Measurements from ENCODE around the gene IL17RC. TPM values are rescaled to one million over a fixed set of nuclear protein-coding genes. Genes with fewer than 3 reads are reported as not detected.

Gene IL17RC
- total and polyA plus RNA-seq, 9 donors: 14.2 to 46.5 (median 35.8) TPM

DNA sequence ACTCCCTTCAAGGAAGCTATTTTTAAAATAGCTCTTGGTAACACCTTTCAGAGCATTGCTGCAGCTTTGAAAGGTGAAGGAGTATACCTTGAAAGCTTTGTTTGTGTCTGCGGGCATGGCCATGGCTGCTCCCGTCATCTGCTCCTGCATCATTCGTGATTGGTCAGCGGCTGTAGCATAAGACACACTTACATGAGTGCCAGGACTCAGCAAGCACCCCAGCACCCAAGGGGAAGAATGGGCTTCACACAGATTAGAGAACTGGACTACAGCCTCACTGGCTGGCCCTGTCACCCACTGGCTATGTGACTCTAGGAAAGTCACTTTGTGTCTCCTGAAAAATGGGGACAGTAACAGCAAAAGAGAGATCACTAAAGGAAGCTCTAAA lies 52.7 kb downstream of the IL17RC start:
- WGBS, 3 donors: 91 to 95% (median 93%) methylated on average over 4 of the region's 4 CpGs

DNA sequence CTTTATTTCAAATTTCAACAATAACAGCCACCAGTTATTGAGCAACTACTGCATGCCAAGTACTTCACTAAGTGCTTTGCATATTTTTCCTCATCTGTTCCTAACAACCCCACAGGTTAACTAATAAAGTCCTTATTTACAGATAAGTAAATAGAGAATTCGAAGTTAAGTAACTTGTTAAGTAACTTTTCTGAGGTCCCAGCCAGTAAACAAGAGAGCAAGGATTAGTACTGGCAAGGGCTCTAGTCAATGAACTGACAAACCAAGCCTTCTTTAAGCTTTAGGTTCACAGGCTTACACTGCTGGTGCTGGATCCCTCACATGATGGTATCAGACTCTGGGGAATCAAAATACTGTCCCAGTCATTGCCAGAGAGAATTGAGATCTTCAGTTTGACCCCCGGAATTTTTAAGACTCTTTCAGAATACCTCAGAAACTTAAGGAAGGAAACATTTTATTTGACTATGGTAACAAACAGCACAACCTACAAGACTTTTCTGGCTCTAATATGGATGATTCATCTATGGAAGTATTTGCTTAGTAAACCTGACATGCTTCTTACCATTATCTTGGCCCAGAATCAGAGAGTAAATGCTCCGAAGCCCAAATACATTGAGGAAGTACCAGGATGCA lies 53.2 kb downstream of the IL17RC start:
- TF ChIP-seq, protein P1, sequence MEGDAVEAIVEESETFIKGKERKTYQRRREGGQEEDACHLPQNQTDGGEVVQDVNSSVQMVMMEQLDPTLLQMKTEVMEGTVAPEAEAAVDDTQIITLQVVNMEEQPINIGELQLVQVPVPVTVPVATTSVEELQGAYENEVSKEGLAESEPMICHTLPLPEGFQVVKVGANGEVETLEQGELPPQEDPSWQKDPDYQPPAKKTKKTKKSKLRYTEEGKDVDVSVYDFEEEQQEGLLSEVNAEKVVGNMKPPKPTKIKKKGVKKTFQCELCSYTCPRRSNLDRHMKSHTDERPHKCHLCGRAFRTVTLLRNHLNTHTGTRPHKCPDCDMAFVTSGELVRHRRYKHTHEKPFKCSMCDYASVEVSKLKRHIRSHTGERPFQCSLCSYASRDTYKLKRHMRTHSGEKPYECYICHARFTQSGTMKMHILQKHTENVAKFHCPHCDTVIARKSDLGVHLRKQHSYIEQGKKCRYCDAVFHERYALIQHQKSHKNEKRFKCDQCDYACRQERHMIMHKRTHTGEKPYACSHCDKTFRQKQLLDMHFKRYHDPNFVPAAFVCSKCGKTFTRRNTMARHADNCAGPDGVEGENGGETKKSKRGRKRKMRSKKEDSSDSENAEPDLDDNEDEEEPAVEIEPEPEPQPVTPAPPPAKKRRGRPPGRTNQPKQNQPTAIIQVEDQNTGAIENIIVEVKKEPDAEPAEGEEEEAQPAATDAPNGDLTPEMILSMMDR (IDR thresholded peaks at IDR 0.05): no peak
- TF ChIP-seq POLR2A (IDR thresholded peaks at IDR 0.05) (no peak), EP300 (IDR thresholded peaks at IDR 0.05) (no peak)
- Histone ChIP-seq H3K4me3 (no peak overlapping the region), H3K27me3 (no peaks in the 10 kb centered on the region), H3K27ac (no peak overlapping the region), H3K36me3 (no peaks in the 10 kb centered on the region), H3K4me1 (ENCODE audit: insufficient read depth) (no peaks in the 10 kb centered on the region), H3K9me3 (no peaks in the 10 kb centered on the region)
- intact Hi-C loops (cut with DNase I): no loop called here
- no peak for DNase-seq
- WGBS, 3 donors: 79 to 89% (median 85%) methylated on average over 3 of the region's 3 CpGs

More for the DNA sequence above, 52.7 kb downstream of the IL17RC start:
- TF ChIP-seq POLR2A (IDR thresholded peaks at IDR 0.05) (no peak), EP300 (IDR thresholded peaks at IDR 0.05) (no peak)
- TF ChIP-seq, protein P1 (IDR thresholded peaks at IDR 0.05): no peak
- H3K4me1 ChIP-seq (ENCODE audit: insufficient read depth): no peaks in the 10 kb centered on the region
- no peak overlapping the region for H3K4me3 ChIP-seq
- H3K36me3 ChIP-seq: no peaks in the 10 kb centered on the region
- H3K9me3 ChIP-seq: no peaks in the 10 kb centered on the region
- DNase-seq: no peak
- H3K27me3 ChIP-seq: no peaks in the 10 kb centered on the region
- H3K27ac ChIP-seq: no peak overlapping the region
- intact Hi-C loops (cut with DNase I): no loop called here

DNA sequence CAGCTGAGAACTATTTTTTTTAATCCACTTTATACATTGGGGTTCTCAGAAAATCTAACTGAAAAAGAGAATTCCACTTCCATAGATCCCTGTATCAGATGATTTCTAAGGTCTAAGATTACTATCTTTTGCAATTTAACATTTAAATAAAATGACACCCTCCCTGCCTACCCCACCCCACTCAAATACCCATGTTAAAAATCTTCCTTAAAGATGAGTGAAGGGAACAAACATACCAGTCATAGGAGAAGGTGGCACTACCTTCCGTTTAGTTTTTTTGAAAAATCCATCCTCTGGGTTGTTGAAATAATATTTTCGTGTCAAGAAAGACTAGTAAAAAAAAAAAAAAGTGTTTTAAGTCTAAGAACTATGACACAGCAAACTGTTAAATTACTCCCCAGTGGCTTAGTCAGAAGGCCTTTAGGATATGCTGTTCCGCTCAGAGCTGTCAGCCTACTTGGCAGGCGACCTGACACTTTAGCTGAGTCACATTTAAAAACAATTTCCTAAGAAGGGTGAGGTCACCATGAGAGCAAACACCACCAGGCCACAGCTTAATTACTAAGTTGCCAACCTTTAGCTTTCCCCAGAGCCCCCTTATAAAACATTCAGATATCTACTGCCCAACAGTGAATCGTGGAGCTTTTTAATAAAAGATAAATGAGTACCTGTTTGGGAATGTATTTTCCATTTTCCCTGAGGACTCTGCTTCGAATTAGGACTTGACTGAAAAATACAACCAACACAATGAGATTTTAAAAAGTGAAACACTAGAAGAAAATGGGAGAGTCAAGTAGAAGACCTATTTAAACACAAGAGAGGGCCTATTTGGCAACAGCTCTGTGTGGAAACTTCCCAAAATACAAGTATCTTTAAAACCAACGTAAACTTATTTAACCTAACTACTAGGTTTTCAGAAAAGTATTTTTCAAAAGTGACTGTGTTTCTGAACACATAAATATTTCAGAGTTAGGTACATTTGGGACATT lies 60.1 kb downstream of the IL17RC start:
- no peak for TF ChIP-seq POLR2A (IDR thresholded peaks at IDR 0.05)
- intact Hi-C loops (cut with DNase I): no loop called here
- peak in 4 of 5 donors; percentile 52 to 84 (median 63) for DNase-seq
- Histone ChIP-seq H3K27me3 (no peaks in the 10 kb centered on the region), H3K27ac (peak overlapping the region in 1 of 2 donors; percentile 0), H3K36me3 (no peaks in the 10 kb centered on the region), H3K4me1 (ENCODE audit: insufficient read depth) (no peaks in the 10 kb centered on the region), H3K4me3 (no peak overlapping the region), H3K9me3 (no peaks in the 10 kb centered on the region)
- 32 to 46% (median 36%) methylated on average over 7 of the region's 7 CpGs for WGBS, 3 donors

DNA sequence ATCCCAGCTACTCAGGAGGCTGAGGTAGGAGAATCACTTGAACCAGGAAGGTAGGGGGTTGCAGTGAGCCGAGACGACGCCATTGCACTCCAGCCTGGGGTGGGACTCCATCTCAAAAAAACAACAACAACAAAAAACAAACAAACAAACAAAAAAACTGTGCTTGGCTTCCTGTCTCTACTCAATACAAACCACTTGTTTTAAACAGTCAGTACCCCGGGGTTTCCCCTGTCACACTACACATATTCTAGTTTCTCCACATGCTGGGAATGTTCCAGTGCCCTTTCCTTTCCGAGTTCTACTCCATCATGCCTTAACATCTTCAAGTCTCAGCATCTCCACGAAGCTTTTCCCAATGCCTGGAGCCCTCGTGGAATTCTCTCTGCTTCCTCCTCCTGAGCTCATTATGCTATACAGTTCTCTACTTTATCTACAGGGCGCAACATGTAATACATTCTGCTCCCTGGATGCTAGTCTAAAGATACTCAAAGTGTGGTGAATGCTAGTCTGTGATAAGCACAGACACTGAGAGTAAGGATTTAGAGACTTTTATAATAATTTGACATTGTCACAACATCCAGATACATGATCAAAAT lies 61.9 kb downstream of the IL17RC start:
- WGBS, 3 donors: 77 to 85% (median 81%) methylated on average over 8 of the region's 8 CpGs
- no peaks in the 10 kb centered on the region for H3K4me1 ChIP-seq (ENCODE audit: insufficient read depth)
- no peak overlapping the region for H3K27ac ChIP-seq
- H3K9me3 ChIP-seq: no peaks in the 10 kb centered on the region
- H3K4me3 ChIP-seq: no peak overlapping the region
- intact Hi-C loops (cut with DNase I): no loop called here
- no peak for DNase-seq
- H3K36me3 ChIP-seq: no peaks in the 10 kb centered on the region
- TF ChIP-seq, protein P1 (IDR thresholded peaks at IDR 0.05): no peak
- TF ChIP-seq EP300 (IDR thresholded peaks at IDR 0.05) (no peak), POLR2A (IDR thresholded peaks at IDR 0.05) (no peak)
- no peaks in the 10 kb centered on the region for H3K27me3 ChIP-seq
